ENCODE data around the gene SFXN3.

- TF ChIP-seq CTCF (IDR thresholded peaks at IDR 0.05): no peak
- no peak for TF ChIP-seq POLR2AphosphoS5 (IDR thresholded peaks at IDR 0.05)
- no peak for TF ChIP-seq POLR2A (IDR thresholded peaks at IDR 0.05)
- TF ChIP-seq EP300 (IDR thresholded peaks at IDR 0.05): no peak
Observed at GRCh38 chr10:101030496-101031127, 422 bp upstream of the SFXN3 start.
